ENCODE data around the gene YKT6.
A peak's percentile ranks its signal among the peaks of the same experiment; 100 is the strongest.

DNA sequence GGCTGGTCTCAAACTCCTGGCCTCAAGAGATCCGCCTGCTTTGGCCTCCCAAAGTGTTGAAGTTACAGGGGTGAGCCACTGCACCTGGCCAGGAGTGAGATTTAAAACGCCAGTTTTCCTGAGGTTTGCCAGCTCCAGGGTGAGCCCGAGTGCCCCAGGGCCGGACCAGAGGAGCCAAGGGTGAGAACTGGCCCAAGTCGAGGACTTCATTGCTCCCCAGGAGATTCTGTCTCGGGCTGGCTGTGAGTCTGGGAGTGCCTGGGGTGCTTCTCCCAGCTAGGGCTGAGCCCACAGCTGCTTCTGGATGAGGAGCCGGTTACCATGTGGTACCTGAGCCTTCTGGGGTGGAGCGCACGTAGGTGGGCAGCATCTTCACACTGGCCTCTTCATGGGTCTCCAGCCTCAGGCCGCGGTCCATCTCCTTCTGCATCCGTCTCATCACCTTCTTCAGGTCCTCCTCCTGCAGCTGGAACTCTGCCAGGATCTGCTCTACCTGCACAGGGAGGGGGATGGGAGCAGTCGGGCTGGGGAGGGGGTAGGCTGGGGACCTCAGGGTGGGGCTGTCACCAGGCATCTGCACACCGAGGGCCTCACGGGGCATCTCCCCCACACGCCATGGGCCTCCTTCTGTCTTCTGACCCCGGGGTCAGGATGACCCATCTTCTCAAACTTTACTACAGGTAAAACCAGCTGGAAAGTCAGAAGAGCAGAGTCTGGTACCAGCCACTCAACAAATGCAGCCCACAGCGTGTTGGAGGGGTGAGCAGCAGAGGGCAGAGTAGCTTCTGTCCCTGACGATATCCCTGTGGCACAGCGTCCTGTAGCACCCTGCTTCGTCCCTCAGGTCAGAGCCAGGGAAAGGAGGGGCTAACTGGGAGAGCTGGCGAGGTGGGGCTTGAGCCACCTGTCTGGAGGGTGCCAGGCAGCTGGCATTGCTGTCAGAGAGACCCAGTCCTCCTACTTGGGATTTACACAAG, 47.5 kb upstream of the YKT6 start:
- TF ChIP-seq, protein P1, sequence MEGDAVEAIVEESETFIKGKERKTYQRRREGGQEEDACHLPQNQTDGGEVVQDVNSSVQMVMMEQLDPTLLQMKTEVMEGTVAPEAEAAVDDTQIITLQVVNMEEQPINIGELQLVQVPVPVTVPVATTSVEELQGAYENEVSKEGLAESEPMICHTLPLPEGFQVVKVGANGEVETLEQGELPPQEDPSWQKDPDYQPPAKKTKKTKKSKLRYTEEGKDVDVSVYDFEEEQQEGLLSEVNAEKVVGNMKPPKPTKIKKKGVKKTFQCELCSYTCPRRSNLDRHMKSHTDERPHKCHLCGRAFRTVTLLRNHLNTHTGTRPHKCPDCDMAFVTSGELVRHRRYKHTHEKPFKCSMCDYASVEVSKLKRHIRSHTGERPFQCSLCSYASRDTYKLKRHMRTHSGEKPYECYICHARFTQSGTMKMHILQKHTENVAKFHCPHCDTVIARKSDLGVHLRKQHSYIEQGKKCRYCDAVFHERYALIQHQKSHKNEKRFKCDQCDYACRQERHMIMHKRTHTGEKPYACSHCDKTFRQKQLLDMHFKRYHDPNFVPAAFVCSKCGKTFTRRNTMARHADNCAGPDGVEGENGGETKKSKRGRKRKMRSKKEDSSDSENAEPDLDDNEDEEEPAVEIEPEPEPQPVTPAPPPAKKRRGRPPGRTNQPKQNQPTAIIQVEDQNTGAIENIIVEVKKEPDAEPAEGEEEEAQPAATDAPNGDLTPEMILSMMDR (conservative IDR thresholded peaks at IDR 0.05; ENCODE audit: low read depth in 2 of 2), result peak in 1 of 2 experiments; percentile 47; a peak in 2 of 4 replicates
- TF ChIP-seq EZH2phosphoT487 (IDR thresholded peaks at IDR 0.05; ENCODE audit: unreplicated experiment) (no peak), EZH2 (IDR thresholded peaks at IDR 0.05; ENCODE audit: low read depth, unreplicated experiment) (no peak), POLR2AphosphoS5 (IDR thresholded peaks at IDR 0.05; ENCODE audit: low read depth) (no peak), STAT1 (IDR thresholded peaks at IDR 0.05; ENCODE audit: unreplicated experiment) (no peak)
